Testis (tissue), 3 donors: Measurements from ENCODE around the gene ANKHD1. TPM values are rescaled to one million over a fixed set of nuclear protein-coding genes. Genes with fewer than 3 reads are reported as not detected.
"Not testable (repeated sequence)": the region's sequence is repeated elsewhere in the genome, so short reads cannot be mapped to it uniquely, and the experiment has no call there.

Experiments
- DNase-seq: peaks from one replicate; pipeline ENCODE4 v3.0.0-alpha.2; 2019
- H3K27ac ChIP-seq, 2 donors: fragments of 200-600 bp; sonication (generic); one replicate each; pipeline ENCODE4 v1.5.1; 2019
- H3K27me3 ChIP-seq: fragments of 200-600 bp; sonication (generic); one replicate; pipeline ENCODE4 v1.5.1; 2019
- H3K36me3 ChIP-seq: fragments of 200-600 bp; sonication (generic); one replicate; pipeline ENCODE4 v1.5.1; 2017; ENCODE audit warnings: low read depth; ENCODE audit errors: missing control alignments
- H3K4me1 ChIP-seq: fragments of 200-600 bp; sonication (generic); one replicate; pipeline ENCODE4 v1.5.1; 2019
- H3K4me3 ChIP-seq, 2 donors: fragments of 200-600 bp; sonication (generic); one replicate each; pipeline ENCODE4 v1.5.1; 2017 to 2019
- H3K9me3 ChIP-seq: fragments of 200-600 bp; sonication (generic); one replicate; pipeline ENCODE4 v1.5.1; 2017
- CTCF ChIP-seq, 3 experiments: fragments of 450-650 bp in 2 of 3; fragments of 200-600 bp in 1 of 3; sonication (generic) in 1 of 3; IDR thresholded peaks; one replicate each; pipeline ENCODE4 v1.5.1; 2016 to 2019; ENCODE audit warnings: antibody characterized with exemption in 3 of 3, mild to moderate bottlenecking in 2 of 3, moderate library complexity in 1 of 3
- POLR2A ChIP-seq: fragments of 450-650 bp; IDR thresholded peaks from one replicate; pipeline ENCODE4 v1.6.1; 2017; ENCODE audit warnings: antibody characterized with exemption, mild to moderate bottlenecking, moderate library complexity
- WGBS, 2 donors: methylation state at CpG; one replicate each; pipeline ENCODE4 v1.1.5; 2018; 5-methylcytosine and 5-hydroxymethylcytosine counted together
- intact Hi-C: fragments of 100-400 bp; cut with DNase I; formaldehyde crosslinking; loops from one replicate; pipeline ENCODE4 v1.15.1; 2023; ENCODE audit warnings: low total_unique reads
- polyA plus RNA-seq: library from polyadenylated mRNA; stranded (reverse); fragments of 350-450 nt; fragmentation: Illumina TruSeq; extraction: RNeasy Lipid Tissue Mini Kit (QIAGEN cat#74804); gene quantifications from one replicate; pipeline ENCODE4 v1.2.3, GENCODE V29; 2014; ENCODE audit warnings: low read depth, low replicate concordance; ENCODE audit not compliant: insufficient read depth
- total RNA-seq, 2 donors: library from RNA; depleted of rRNA; stranded (reverse); fragments of >200 nt; gene quantifications; one replicate each; pipeline ENCODE4 v1.2.3, GENCODE V29; 2016

ANKHD1 gene
- total and polyA plus RNA-seq, 3 donors from 2014 or later, result 70.0 to 172 (median 170) TPM

- TF ChIP-seq CTCF (IDR thresholded peaks at IDR 0.05) (no peak), POLR2A (no peak)
- no peak for DNase-seq
- 77 to 85% methylated on average over 3 of the region's 3 CpGs for WGBS, 2 donors
- no peaks in the 10 kb centered on the region for H3K27me3 ChIP-seq
- no peak overlapping the region for H3K4me3 ChIP-seq
- no peaks in the 10 kb centered on the region for H3K4me1 ChIP-seq
- no peaks in the 10 kb centered on the region for H3K9me3 ChIP-seq
- no peak overlapping the region for H3K27ac ChIP-seq
- no peaks in the 10 kb centered on the region for H3K36me3 ChIP-seq
- intact Hi-C loops, result no loop called here
Observed at GRCh38 chr5:140480310-140481014, 78.8 kb downstream of the ANKHD1 start.

- intact Hi-C loops, result no loop called here
- H3K4me1 ChIP-seq, result no peaks in the 10 kb centered on the region
Observed at GRCh38 chr5:140481758-140482157, 80.1 kb downstream of the ANKHD1 start.

GRCh38 chr5:140483055-140483454, 81.4 kb downstream of the ANKHD1 start:
- TF ChIP-seq CTCF (IDR thresholded peaks at IDR 0.05) (no peak), POLR2A (no peak)

More at GRCh38 chr5:140481758-140482157, 80.1 kb downstream of the ANKHD1 start:
- no peaks in the 10 kb centered on the region for H3K27me3 ChIP-seq
- WGBS, 2 donors, result 47 to 66% methylated on average over 2 of the region's 2 CpGs
- DNase-seq, result no peak
- no peak overlapping the region for H3K27ac ChIP-seq
- H3K9me3 ChIP-seq, result no peaks in the 10 kb centered on the region
- no peak overlapping the region for H3K4me3 ChIP-seq
- TF ChIP-seq CTCF (IDR thresholded peaks at IDR 0.05) (no peak), POLR2A (no peak)
- H3K36me3 ChIP-seq, result no peaks in the 10 kb centered on the region

GRCh38 chr5:140488141-140488540, 86.5 kb downstream of the ANKHD1 start:
- H3K4me3 ChIP-seq, H3K36me3 ChIP-seq, H3K4me1 ChIP-seq, H3K9me3 ChIP-seq, H3K27ac ChIP-seq, intact Hi-C loops, H3K27me3 ChIP-seq, DNase-seq: not testable (repeated sequence)
- WGBS, 2 donors, result 93 to 95% methylated on average over 4 of the region's 4 CpGs

More at GRCh38 chr5:140483055-140483454, 81.4 kb downstream of the ANKHD1 start:
- H3K4me3 ChIP-seq, result no peak overlapping the region
- 95 to 96% methylated on average over 1 of the region's 1 CpG for WGBS, 2 donors
- no peak overlapping the region for H3K27ac ChIP-seq
- no peaks in the 10 kb centered on the region for H3K27me3 ChIP-seq
- DNase-seq, result no peak
- H3K9me3 ChIP-seq, result no peaks in the 10 kb centered on the region
- H3K4me1 ChIP-seq, result no peaks in the 10 kb centered on the region
- H3K36me3 ChIP-seq, result no peaks in the 10 kb centered on the region
- intact Hi-C loops, result no loop called here

- no peak overlapping the region for H3K27ac ChIP-seq
- WGBS, 2 donors, result 100% methylated on average over 4 to 6 of the region's 6 CpGs
- TF ChIP-seq POLR2A (no peak), CTCF (IDR thresholded peaks at IDR 0.05) (no peak)
- no peaks in the 10 kb centered on the region for H3K9me3 ChIP-seq
- no peak overlapping the region for H3K4me3 ChIP-seq
- no peaks in the 10 kb centered on the region for H3K27me3 ChIP-seq
- DNase-seq, result no peak
- no peaks in the 10 kb centered on the region for H3K36me3 ChIP-seq
- H3K4me1 ChIP-seq, result no peaks in the 10 kb centered on the region
- intact Hi-C loops, result no loop called here
Observed at GRCh38 chr5:140488914-140489313, 87.3 kb downstream of the ANKHD1 start.
